ENCODE data around the gene CCL19.

Gene CCL19

DNA sequence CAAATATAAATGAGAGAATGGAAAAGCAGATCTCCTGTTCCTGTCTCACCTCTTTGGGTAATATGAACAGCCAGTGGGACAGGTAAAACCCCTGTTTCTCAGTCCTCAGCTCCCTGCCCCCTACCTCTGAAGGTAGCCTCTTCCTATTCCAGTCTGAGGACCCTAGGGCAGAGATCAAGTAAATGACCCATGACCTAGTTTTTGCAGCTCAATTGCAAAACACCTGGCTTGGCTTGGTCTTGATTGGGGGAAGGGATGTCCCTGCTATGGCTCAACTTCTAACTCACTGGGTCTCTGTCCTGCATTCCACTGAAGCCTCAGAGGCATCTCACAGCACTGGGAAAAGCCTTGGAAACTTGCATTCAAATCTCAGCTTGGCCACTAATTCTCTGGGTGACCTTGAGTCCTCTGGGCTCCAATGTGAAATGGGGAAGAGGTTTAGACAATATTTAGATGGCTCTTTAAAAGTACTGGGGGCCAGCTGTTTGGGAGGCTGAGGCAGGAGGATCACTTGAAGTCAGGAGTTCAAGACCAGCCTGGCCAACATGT is 46.2 kb downstream of the CCL19 start:
- Histone ChIP-seq H3K9ac (ENCODE audit: low read length) (no peak overlapping the region), H4K20me1 (ENCODE audit: low read depth, low read length) (no peaks in the 10 kb centered on the region), H3F3A (ENCODE audit: insufficient read depth) (no peaks in the 10 kb centered on the region), H3K36me3 (ENCODE audit: low read length) (no peaks in the 10 kb centered on the region), H2AFZ (ENCODE audit: low read depth, low read length, severe bottlenecking) (no peak overlapping the region), H3K9me2 (replicated peaks; ENCODE audit: insufficient read depth, low read length) (no peaks in the 10 kb centered on the region), H3K27ac (ENCODE audit: low read depth, low read length) (no peak overlapping the region), H3K4me2 (ENCODE audit: low read depth, low read length, poor library complexity, severe bottlenecking) (no peak overlapping the region), H3K4me3 (ENCODE audit: insufficient read depth, low read length, poor library complexity, severe bottlenecking) (no peak overlapping the region), H3K9me3 (ENCODE audit: insufficient read depth, low read length) (no peaks in the 10 kb centered on the region), H3K27me3 (ENCODE audit: low read length) (no peaks in the 10 kb centered on the region), H3K79me2 (ENCODE audit: insufficient read depth, low read length) (no peaks in the 10 kb centered on the region)
- TF ChIP-seq, protein P1, sequence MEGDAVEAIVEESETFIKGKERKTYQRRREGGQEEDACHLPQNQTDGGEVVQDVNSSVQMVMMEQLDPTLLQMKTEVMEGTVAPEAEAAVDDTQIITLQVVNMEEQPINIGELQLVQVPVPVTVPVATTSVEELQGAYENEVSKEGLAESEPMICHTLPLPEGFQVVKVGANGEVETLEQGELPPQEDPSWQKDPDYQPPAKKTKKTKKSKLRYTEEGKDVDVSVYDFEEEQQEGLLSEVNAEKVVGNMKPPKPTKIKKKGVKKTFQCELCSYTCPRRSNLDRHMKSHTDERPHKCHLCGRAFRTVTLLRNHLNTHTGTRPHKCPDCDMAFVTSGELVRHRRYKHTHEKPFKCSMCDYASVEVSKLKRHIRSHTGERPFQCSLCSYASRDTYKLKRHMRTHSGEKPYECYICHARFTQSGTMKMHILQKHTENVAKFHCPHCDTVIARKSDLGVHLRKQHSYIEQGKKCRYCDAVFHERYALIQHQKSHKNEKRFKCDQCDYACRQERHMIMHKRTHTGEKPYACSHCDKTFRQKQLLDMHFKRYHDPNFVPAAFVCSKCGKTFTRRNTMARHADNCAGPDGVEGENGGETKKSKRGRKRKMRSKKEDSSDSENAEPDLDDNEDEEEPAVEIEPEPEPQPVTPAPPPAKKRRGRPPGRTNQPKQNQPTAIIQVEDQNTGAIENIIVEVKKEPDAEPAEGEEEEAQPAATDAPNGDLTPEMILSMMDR (IDR thresholded peaks at IDR 0.05; ENCODE audit: insufficient read depth, low read length, poor library complexity, severe bottlenecking), result no peak

DNA sequence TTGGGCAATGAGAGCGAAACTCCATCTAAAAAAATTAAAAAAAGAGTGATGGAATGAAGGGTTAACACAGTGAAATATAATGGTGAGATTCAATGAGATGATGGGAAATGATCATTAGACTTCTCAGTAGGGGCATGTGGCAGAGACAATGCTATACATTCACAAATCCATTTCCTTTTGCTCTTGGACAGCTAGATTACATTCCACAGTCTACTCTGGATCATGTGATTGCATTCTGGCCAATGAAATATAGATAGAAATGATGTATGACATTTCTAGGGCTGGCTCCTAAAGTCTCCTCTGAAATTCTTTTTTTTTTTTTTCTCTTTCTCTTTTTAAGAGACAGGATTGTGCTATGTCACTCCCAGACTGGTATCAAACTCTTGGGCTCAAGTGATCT is 48.4 kb downstream of the CCL19 start:
- Histone ChIP-seq H3K27me3 (ENCODE audit: low read length) (no peaks in the 10 kb centered on the region), H3K4me3 (ENCODE audit: insufficient read depth, low read length, poor library complexity, severe bottlenecking) (no peak overlapping the region), H3K79me2 (ENCODE audit: insufficient read depth, low read length) (no peaks in the 10 kb centered on the region), H3K4me2 (ENCODE audit: low read depth, low read length, poor library complexity, severe bottlenecking) (no peak overlapping the region), H2AFZ (ENCODE audit: low read depth, low read length, severe bottlenecking) (no peak overlapping the region), H3K36me3 (ENCODE audit: low read length) (no peaks in the 10 kb centered on the region), H3K9me2 (replicated peaks; ENCODE audit: insufficient read depth, low read length) (no peaks in the 10 kb centered on the region), H3K9ac (ENCODE audit: low read length) (no peak overlapping the region), H3K9me3 (ENCODE audit: insufficient read depth, low read length) (no peaks in the 10 kb centered on the region), H3F3A (ENCODE audit: insufficient read depth) (peaks cover 7% of the 10 kb centered on the region; the same call in 1 of the 2 replicates), H3K27ac (ENCODE audit: low read depth, low read length) (no peak overlapping the region), H4K20me1 (ENCODE audit: low read depth, low read length) (no peaks in the 10 kb centered on the region)
- TF ChIP-seq EZH2phosphoT487 (conservative IDR thresholded peaks at IDR 0.05; ENCODE audit: low read length), result no peak
- TF ChIP-seq, protein P1 (IDR thresholded peaks at IDR 0.05; ENCODE audit: insufficient read depth, low read length, poor library complexity, severe bottlenecking), result no peak

Measured in SU-DHL-6 (cell line).